OCI-LY7 (cell line): ENCODE results near the gene TNS3. TPM values are rescaled to one million over a fixed set of nuclear protein-coding genes. Genes with fewer than 3 reads are reported as not detected.

Experiments
- BruUV-seq: library from RNA; stranded (reverse); fragments of 400-500 nt; replicated peaks from 2 replicates; lab custom pipeline; 2021; lab: Mats Ljungman, UMichigan
- CTCF ChIA-PET: fragments of 300-600 bp; sonication (Branson Sonifier 250); formaldehyde crosslinking; loops from one replicate; lab custom pipeline; 2022; ENCODE audit warnings: antibody characterized with exemption; ENCODE audit not compliant: unreplicated experiment; lab: Charles Lee
- POLR2A ChIA-PET: fragments of 300-600 bp; sonication (Branson Sonifier 250); formaldehyde crosslinking; loops from one replicate; lab custom pipeline; 2022; ENCODE audit warnings: antibody characterized with exemption; lab: Charles Lee
- DNase-seq: peaks from one replicate; pipeline ENCODE4 v3.0.0-alpha.2; 2015; ENCODE audit warnings: low spot score
- H2AFZ ChIP-seq: fragments of 200-600 bp; sonication (generic), shearing (Covaris generic); 2 replicates; pipeline ENCODE4 v1.6.1; 2014; ENCODE audit warnings: mild to moderate bottlenecking, antibody characterized with exemption, low read length, moderate library complexity
- H3K27ac ChIP-seq: fragments of 200-600 bp; sonication (generic); 2 replicates; pipeline ENCODE4 v1.5.1; 2014; ENCODE audit warnings: mixed run types, low read depth, mild to moderate bottlenecking, moderate library complexity, low read length, inconsistent platforms; ENCODE audit not compliant: poor library complexity, severe bottlenecking
- H3K36me3 ChIP-seq: fragments of 200-600 bp; sonication (generic); 2 replicates; pipeline ENCODE4 v1.6.1; 2014; ENCODE audit warnings: mild to moderate bottlenecking, antibody characterized with exemption, low read length, moderate library complexity, mixed read lengths; ENCODE audit not compliant: insufficient read depth
- H3K4me1 ChIP-seq: fragments of 200-600 bp; sonication (generic); 2 replicates; pipeline ENCODE4 v1.5.1; 2014; ENCODE audit warnings: mild to moderate bottlenecking, low read length; ENCODE audit not compliant: insufficient read depth, poor library complexity, severe bottlenecking
- H3K4me2 ChIP-seq: fragments of 200-600 bp; sonication (generic); 2 replicates; pipeline ENCODE4 v1.6.1; 2014; ENCODE audit warnings: mild to moderate bottlenecking, low read length
- H3K4me3 ChIP-seq: fragments of 200-600 bp; sonication (generic); 2 replicates; pipeline ENCODE4 v1.5.1; 2014; ENCODE audit warnings: mild to moderate bottlenecking, low read depth, low read length; ENCODE audit not compliant: poor library complexity, severe bottlenecking
- H3K79me2 ChIP-seq: fragments of 200-600 bp; sonication (generic); 2 replicates; pipeline ENCODE4 v1.6.1; 2016; ENCODE audit warnings: low read depth, mild to moderate bottlenecking, low read length, moderate library complexity, mixed read lengths; ENCODE audit not compliant: insufficient read depth
- H3K9me2 ChIP-seq: fragments of 200-600 bp; sonication (generic); 2 replicates; pipeline ENCODE4 v1.6.1; 2016; ENCODE audit warnings: mild to moderate bottlenecking, low read length, mixed read lengths; ENCODE audit not compliant: insufficient read depth
- H3K9me3 ChIP-seq: fragments of 200-600 bp; sonication (generic); 2 replicates; pipeline ENCODE4 v1.6.1; 2014; ENCODE audit warnings: mild to moderate bottlenecking, mixed run types, low read length, mixed read lengths
- H4K20me1 ChIP-seq: fragments of 200-600 bp; sonication (generic); 2 replicates; pipeline ENCODE4 v1.6.1; 2014; ENCODE audit warnings: mild to moderate bottlenecking, antibody characterized with exemption, low read length, moderate library complexity, mixed read lengths; ENCODE audit not compliant: insufficient read depth
- EZH2phosphoT487 ChIP-seq: fragments of 200-600 bp; sonication (generic); IDR thresholded peaks from 2 replicates; pipeline ENCODE4 v1.6.1; 2018; ENCODE audit warnings: low read depth, borderline replicate concordance, mild to moderate bottlenecking, mixed run types, antibody characterized with exemption, low read length, moderate library complexity, mixed read lengths
- intact Hi-C: fragments of 100-400 bp; cut with micrococcal nuclease; formaldehyde crosslinking; loops from one replicate; pipeline ENCODE4 v1.10.0; 2022; ENCODE audit not compliant: unreplicated experiment
- total RNA-seq, 2 experiments: library from RNA; depleted of rRNA in 1 of 2; stranded (reverse); fragments of >200 nt in 1 of 2; shearing (Covaris generic) in 1 of 2; gene quantifications; 2 replicates each; pipeline ENCODE4 v1.2.3, GENCODE V29; 2014 to 2022
- TF ChIP-seq, protein P1 (sequence below): fragments of 200-600 bp; sonication (generic); conservative IDR thresholded peaks from 2 replicates; pipeline ENCODE4 v1.5.1; 2014; ENCODE audit warnings: mild to moderate bottlenecking, antibody characterized with exemption, low read length, moderate library complexity, mixed read lengths

The TNS3 gene
- total RNA-seq, 2 experiments from 2014 or later, result 9.5 to 42.1 TPM

DNA sequence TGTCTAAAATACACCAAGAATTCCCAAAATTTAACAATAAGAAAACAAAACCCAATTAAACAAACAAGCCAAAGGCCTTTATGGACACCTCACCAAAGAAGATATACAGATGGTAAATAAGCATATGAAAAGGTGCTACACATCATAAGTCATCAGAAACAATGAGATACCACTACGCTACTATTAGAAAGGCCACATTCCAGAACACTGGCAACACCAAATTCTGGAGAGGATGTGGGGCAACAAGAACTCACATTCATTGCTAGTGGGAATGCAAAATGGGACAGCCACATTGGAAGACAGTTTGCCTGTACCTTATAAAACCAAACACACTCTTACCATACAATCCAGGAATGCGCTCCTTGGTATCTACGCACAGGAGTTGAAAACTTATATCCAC, 291.4 kb downstream of the TNS3 start:
- Histone ChIP-seq H3K9me3 (no peaks in the 10 kb centered on the region), H3K4me1 (peaks cover 13% of the 10 kb centered on the region), H3K36me3 (peaks cover 39% of the 10 kb centered on the region), H3K9me2 (no peaks in the 10 kb centered on the region), H4K20me1 (no peaks in the 10 kb centered on the region), H2AFZ (no peak overlapping the region), H3K27ac (no peak overlapping the region), H3K79me2 (no peaks in the 10 kb centered on the region), H3K4me2 (no peak overlapping the region), H3K4me3 (no peak overlapping the region)
- no peak for DNase-seq
- CTCF ChIA-PET, result no interaction called here
- no TSS peak for BruUV-seq
- TF ChIP-seq, protein P1, sequence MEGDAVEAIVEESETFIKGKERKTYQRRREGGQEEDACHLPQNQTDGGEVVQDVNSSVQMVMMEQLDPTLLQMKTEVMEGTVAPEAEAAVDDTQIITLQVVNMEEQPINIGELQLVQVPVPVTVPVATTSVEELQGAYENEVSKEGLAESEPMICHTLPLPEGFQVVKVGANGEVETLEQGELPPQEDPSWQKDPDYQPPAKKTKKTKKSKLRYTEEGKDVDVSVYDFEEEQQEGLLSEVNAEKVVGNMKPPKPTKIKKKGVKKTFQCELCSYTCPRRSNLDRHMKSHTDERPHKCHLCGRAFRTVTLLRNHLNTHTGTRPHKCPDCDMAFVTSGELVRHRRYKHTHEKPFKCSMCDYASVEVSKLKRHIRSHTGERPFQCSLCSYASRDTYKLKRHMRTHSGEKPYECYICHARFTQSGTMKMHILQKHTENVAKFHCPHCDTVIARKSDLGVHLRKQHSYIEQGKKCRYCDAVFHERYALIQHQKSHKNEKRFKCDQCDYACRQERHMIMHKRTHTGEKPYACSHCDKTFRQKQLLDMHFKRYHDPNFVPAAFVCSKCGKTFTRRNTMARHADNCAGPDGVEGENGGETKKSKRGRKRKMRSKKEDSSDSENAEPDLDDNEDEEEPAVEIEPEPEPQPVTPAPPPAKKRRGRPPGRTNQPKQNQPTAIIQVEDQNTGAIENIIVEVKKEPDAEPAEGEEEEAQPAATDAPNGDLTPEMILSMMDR, result no peak
- no peak for TF ChIP-seq EZH2phosphoT487
- POLR2A ChIA-PET, result interaction anchor here (0.5 kb wide), 1 partner anchor 258 kb away, joined by 3 read pairs; no protein-coding TSS in a partner anchor
- intact Hi-C loops, result no loop called here

- CTCF ChIA-PET, result no interaction called here
- no peak overlapping the region for H3K4me3 ChIP-seq
- no peak overlapping the region for H3K27ac ChIP-seq
- no peaks in the 10 kb centered on the region for H3K9me2 ChIP-seq
- peaks cover 43% of the 10 kb centered on the region for H3K36me3 ChIP-seq
- no peak overlapping the region for H2AFZ ChIP-seq
- no peaks in the 10 kb centered on the region for H3K79me2 ChIP-seq
- DNase-seq, result no peak
- intact Hi-C loops, result no loop called here
- H3K4me2 ChIP-seq, result no peak overlapping the region
- TF ChIP-seq, protein P1, result no peak
- TF ChIP-seq EZH2phosphoT487, result no peak
- POLR2A ChIA-PET, result interaction anchor here (0.9 to 1.1 kb wide), 4 partner anchors 12 to 1091 kb away, joined by 3 to 4 read pairs (median 3); no protein-coding TSS in a partner anchor
- no TSS peak for BruUV-seq
- peaks cover 13% of the 10 kb centered on the region for H3K4me1 ChIP-seq
- no peaks in the 10 kb centered on the region for H3K9me3 ChIP-seq
- no peaks in the 10 kb centered on the region for H4K20me1 ChIP-seq
Observed at GRCh38 chr7:47288060-47288459, 293.9 kb downstream of the TNS3 start.

- H3K9me2 ChIP-seq, result no peaks in the 10 kb centered on the region
- DNase-seq, result no peak
- H3K27ac ChIP-seq, result no peak overlapping the region
- no peak overlapping the region for H3K4me3 ChIP-seq
- intact Hi-C loops, result no loop called here
- no peak overlapping the region for H2AFZ ChIP-seq
- H4K20me1 ChIP-seq, result no peaks in the 10 kb centered on the region
- ChIA-PET CTCF (no interaction called here), POLR2A (no interaction called here)
- no peaks in the 10 kb centered on the region for H3K9me3 ChIP-seq
- H3K79me2 ChIP-seq, result no peaks in the 10 kb centered on the region
- no TSS peak for BruUV-seq
- no peak for TF ChIP-seq EZH2phosphoT487
- TF ChIP-seq, protein P1, result no peak
- peaks cover 27% of the 10 kb centered on the region for H3K36me3 ChIP-seq
- peaks cover 1% of the 10 kb centered on the region for H3K4me1 ChIP-seq
- no peak overlapping the region for H3K4me2 ChIP-seq
Observed at GRCh38 chr7:47285860-47286491, 295.9 kb downstream of the TNS3 start.
